ENCODE measurements around the gene KRTAP4-1.

GRCh38 chr17:41211845-41212466, 27.2 kb upstream of the KRTAP4-1 start:
- TF ChIP-seq, protein P1, sequence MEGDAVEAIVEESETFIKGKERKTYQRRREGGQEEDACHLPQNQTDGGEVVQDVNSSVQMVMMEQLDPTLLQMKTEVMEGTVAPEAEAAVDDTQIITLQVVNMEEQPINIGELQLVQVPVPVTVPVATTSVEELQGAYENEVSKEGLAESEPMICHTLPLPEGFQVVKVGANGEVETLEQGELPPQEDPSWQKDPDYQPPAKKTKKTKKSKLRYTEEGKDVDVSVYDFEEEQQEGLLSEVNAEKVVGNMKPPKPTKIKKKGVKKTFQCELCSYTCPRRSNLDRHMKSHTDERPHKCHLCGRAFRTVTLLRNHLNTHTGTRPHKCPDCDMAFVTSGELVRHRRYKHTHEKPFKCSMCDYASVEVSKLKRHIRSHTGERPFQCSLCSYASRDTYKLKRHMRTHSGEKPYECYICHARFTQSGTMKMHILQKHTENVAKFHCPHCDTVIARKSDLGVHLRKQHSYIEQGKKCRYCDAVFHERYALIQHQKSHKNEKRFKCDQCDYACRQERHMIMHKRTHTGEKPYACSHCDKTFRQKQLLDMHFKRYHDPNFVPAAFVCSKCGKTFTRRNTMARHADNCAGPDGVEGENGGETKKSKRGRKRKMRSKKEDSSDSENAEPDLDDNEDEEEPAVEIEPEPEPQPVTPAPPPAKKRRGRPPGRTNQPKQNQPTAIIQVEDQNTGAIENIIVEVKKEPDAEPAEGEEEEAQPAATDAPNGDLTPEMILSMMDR (IDR thresholded peaks at IDR 0.05), result no peak
- no peak for TF ChIP-seq POLR2A (IDR thresholded peaks at IDR 0.05)

All from esophagus squamous epithelium (tissue), 4 donors.